ENCODE results near the gene SMAD3.

Gene SMAD3

DNA sequence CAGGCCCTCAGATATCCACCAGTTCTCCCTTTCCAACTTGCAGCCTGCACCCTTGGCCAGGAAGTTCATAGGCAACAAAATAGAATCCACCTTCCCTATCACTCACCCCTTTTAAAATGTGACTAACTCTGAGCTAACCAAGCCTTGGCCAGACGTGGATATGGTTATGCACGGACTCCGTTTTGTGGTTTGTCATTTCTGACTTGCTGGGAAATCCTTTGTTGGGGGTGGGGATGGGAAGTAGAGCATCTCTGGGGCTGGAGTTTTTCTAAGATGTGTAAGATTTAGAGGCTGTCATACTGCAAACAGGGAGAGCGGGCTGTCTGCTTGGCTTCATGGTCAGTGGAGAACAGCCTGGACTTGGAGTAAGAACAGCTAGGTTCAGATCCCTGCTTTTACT, 62.6 kb downstream of the SMAD3 start:
- peak; percentile 96 for DNase-seq (ENCODE audit: low read depth)

- DNase-seq (ENCODE audit: low read depth): no peak
Measured at GRCh38 chr15:67130166-67130565, 64.8 kb downstream of the SMAD3 start.

DNA sequence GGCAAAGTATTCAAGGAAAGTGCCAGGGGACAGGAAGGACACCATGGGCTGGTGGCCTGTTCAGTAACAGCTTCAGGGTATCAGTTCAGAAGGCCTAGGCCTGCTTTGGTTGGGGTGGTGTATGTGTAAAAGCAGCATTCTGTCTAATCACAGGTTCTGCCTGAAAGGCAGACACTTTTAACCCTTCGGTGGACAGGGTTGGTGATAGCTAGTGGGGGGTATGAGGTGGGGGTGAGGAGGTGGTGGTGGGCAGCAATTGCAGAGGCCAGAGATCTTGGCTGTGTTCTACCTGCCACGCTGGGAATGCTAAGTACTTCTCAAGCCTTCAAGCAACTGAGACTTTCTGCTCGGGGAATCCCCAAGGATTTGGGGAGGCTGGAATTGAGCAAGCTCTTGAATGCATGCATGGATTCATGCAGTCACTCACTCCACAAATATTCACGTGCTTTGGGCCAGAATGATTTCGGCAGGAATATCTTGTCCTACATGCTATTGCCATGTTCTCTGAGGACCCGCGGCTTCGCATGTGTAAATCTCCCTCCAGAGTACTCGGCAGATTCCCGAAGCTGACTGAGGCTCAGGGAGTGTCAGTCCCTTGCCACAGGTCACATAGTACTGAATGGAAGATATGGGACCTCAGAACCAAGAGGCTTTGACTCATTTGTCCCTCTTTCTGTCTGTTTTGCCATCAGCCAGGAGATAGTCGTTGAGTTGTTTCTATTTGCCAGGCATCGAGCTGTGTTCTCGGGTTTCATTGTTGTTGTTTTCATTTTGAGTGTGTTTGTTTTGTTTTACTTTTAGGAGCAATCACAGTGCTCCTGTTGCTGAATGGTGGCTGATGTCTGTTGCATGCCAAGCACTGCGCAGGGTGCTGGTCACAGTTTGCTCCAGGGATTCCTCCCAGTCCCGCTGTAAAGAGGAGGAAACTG, 65.5 kb downstream of the SMAD3 start:
- DNase-seq (ENCODE audit: low read depth): no peak

DNA sequence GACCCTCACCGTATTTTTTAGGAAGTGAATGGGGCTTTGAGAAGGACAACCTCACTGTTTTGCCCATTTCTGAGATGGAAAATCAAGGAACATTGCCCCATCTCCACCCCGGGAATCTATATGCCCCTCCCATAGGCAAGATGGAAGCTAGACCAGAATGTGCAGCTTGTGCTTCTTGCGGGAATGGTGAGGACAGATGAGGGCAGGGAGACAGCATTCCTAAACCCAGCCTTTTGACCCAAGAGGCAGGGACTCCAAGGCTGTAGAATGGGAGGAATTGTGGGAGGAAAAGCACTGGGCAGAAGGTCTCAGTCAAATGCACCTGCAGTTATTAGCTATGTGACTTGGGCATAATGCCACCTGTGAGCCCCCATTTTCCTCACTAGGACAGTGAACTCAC, 66.9 kb downstream of the SMAD3 start:
- no peak for DNase-seq (ENCODE audit: low read depth)

DNA sequence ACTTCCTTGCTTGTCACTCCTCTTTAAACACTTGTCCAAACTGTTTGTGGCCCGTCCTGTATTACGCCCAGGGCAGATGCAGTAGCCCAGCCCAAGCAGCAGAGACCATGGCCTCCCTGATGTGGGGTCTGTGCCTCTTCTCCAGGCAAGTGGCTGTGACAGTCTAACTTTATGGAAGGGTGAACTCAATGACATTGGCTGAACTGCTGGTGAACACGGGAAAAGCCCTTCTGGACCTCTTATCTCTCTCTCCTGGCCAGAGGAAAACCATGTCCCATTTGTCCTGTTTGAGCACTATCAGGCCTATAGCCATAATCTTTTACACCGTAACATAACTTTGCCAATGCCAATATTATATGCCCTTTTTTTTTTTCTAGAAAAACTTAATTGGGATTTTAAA, 67.6 kb downstream of the SMAD3 start:
- DNase-seq (ENCODE audit: low read depth): no peak

- DNase-seq (ENCODE audit: low read depth): no peak
Measured at GRCh38 chr15:67133738-67134066, 68.3 kb downstream of the SMAD3 start.

GRCh38 chr15:67134067-67134838, 68.9 kb downstream of the SMAD3 start:
- no peak for DNase-seq (ENCODE audit: low read depth)

DNA sequence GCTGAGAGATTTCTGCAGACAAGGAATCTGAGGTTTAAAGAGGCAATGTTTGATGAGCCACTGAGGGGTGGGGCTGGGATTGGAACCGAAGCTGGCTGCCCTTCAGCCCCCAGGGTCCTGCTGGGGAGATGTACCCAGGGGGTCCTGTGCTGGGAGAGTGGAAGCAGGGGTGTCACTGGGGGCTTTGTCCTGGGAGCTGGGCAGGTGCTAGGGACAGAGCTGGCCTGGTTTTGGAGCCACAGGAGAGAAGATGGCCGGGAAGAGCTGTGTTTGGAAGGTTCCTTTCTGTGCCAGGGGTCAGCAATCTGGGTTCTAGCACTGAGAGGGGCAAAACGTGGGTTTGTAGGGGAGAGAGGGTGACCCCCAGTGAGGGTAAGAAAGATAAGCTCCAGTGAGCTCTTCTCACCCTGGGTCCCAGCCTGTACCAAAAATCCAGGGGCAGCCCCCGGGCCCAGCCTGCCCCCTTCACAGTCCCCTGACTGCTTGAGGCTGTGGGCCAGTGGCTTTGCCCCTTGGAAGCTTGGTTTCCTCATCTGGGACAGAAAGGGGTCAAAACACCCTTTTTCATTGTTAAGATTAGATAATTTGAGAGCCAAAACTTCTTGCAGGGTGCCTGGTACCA, 69.6 kb downstream of the SMAD3 start:
- DNase-seq (ENCODE audit: low read depth): no peak

GRCh38 chr15:67135494-67135893, 70.1 kb downstream of the SMAD3 start:
- no peak for DNase-seq (ENCODE audit: low read depth)

GRCh38 chr15:67136802-67137201, 71.4 kb downstream of the SMAD3 start:
- no peak for DNase-seq (ENCODE audit: low read depth)

GRCh38 chr15:67137319-67137718, 71.9 kb downstream of the SMAD3 start:
- DNase-seq (ENCODE audit: low read depth): no peak

DNA sequence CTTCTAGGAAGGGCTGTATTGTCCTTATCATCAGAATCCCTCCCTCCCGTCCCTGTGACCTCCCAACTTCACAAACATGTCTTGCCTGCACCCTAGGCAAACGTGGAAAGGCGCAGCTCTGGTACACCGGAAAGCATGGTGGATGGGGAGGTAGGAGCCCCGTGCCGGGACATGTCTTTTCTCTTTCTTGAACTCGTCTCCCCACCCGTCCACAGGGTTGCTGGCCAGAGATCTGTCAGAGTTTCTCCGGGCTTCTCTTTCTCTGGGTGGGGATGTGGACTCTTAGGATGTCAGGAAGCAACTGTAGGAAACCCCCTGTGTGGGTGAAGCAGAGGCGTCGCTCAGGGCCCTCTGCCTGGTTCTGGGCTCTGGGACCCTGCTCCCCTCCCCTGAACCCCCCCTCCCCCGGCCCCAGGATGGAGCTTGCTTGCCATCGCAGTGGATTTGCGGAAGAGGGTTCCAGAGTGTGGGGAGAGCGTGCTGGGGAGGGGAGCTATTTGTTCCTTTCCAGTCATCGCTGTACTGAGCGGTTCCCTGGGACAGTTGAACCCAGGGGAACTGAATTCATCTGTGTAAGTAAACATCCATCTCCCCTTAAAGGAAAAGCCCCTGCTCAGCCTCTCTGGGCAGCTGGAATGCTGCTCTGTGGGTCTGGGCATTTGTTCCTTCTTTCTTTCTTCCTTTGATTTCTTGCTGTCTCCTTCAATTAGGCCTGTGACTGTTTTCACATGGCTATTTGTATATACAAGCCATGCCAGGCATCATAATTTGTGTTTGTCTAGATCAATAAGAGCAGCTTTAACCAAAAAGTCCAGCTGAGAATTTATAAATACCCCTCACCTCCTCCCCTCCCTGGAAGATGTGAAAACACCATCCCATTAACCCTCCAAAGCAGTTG, 72.8 kb downstream of the SMAD3 start:
- no peak for DNase-seq (ENCODE audit: low read depth)

- DNase-seq (ENCODE audit: low read depth): no peak
Measured at GRCh38 chr15:67138891-67139855, 73.8 kb downstream of the SMAD3 start.

DNA sequence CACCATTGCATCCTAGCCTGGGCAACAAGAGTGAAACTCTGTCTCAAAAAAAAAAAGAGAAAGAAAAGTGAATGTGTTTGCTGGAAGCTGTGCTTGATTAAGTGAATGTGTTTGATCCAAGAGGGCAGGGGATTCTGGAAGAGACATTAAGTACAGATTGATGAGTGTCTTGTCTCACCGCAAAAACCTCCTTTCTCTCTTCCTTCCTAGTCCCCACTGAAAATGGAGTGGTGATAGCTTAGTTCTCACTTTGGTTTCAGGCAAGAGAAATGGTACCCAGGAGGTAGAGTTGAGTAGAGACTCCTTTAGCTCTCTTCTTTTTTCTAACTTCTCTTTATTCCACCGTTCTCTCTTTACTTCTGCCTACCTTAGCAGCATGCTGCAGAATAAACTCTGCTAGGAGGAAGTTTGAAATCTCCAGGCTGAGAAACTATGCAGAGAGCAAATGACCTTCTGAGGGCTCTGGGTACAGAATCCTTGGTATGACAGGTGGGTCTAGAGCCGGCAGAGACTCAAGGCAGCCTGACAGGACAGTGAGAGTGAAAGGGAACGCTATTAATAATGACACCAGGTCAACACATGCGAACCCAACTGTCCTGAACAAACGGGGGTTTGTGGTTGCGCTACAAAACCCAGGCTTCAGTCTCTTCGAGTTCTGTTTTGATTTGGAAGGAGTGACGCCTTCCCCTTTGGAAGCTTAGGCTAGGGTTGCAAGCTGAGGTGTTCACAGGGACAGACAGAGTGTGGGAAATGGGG, 74.9 kb downstream of the SMAD3 start:
- DNase-seq (ENCODE audit: low read depth): no peak

DNA sequence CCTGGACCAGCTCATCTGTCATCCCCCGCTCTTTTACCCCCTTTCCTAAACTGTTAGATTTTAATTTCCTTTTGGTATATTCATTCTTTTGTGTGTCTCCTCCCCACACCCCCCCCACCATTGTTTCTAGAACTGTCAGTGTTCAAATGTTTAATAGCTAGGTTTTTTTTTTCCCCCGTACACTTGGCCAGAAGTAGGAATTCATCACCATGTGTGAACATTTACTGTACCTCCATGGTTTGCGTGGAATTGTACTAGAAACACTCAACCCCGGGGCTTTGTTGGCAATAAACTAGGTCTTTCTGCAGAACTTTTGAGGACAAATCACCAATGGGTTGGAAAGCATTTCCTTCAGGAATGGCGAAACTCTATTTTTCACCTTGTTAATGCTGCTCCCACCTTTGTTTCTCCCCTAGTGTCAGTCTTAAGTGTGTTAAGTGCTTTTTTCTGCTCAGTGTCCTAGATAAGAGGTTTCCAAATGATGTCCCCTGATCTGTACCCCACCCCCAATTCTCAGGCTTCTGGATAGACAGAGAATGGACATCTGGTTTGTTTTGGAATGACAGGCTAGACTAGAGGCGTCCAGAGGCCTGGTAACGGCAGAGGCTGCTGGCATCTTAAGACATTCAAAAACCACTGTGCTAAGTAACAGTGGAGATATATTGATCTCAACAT, 76.8 kb downstream of the SMAD3 start:
- DNase-seq (ENCODE audit: low read depth): no peak

DNA sequence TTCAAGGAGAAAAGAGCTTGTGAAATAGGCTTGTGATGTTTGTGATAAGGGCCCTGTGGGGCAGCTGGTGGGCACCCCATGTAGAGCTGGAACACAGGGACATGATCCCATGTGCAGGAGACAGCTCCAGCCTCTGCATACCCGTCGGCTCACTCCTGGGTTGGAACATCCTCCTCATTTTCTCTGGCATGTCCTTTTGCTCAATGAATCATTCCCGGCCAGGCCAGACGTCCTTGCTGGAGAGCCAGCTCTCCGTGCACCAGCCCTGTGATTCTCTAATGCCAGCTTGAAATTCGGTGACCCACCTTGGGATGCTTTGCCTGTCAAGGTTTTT, 77.3 kb downstream of the SMAD3 start:
- DNase-seq (ENCODE audit: low read depth): no peak

GRCh38 chr15:67143646-67144045, 78.2 kb downstream of the SMAD3 start:
- DNase-seq (ENCODE audit: low read depth): no peak

DNA sequence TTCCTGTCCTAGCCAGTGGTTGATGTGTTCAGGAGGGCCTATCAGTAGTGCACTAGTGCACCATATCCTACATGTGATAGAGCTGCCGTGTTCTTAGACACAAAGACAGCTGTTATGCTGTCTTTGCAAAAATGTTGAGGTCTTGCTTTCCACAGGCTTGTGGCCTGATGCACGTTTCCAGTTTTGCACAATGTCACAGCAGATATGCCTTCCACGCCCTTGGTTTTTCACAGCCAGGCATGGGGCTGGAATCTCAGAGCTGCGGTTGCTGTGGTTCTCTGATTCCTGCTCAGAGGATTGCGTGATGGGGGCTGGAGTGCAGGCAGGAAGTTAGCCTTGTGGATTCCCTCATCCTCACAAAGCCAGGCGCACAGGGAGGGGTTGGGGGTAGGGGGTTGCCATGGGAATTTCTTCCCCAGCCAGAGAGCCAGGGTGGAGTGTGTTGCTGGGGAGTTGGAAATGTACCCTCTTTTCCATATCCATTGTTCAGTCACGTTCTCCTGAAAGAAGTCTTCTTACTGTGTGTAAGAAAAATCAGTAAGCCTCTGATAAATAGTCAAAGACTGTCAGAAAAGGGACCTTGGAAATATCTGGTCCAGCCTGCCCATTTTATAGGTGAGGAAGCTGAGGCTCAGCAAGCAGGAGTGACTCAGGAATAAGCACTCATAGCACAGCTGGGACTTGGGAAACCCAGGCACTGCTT, 79.4 kb downstream of the SMAD3 start:
- peak; percentile 92 for DNase-seq (ENCODE audit: low read depth)

- DNase-seq (ENCODE audit: low read depth): no peak
Measured at GRCh38 chr15:67145312-67145610, 79.9 kb downstream of the SMAD3 start.
